Measurements from ENCODE around the gene SIK3. TPM values are rescaled to one million over a fixed set of nuclear protein-coding genes. Genes with fewer than 3 reads are reported as not detected.

Gene SIK3
- total RNA-seq, 1 donor from 2014 or later = 61.0 TPM

- peaks cover 19% of the 10 kb centered on the region for H3K4me1 Mint-ChIP-seq (ENCODE audit: low read depth)
- TF ChIP-seq, protein P1, sequence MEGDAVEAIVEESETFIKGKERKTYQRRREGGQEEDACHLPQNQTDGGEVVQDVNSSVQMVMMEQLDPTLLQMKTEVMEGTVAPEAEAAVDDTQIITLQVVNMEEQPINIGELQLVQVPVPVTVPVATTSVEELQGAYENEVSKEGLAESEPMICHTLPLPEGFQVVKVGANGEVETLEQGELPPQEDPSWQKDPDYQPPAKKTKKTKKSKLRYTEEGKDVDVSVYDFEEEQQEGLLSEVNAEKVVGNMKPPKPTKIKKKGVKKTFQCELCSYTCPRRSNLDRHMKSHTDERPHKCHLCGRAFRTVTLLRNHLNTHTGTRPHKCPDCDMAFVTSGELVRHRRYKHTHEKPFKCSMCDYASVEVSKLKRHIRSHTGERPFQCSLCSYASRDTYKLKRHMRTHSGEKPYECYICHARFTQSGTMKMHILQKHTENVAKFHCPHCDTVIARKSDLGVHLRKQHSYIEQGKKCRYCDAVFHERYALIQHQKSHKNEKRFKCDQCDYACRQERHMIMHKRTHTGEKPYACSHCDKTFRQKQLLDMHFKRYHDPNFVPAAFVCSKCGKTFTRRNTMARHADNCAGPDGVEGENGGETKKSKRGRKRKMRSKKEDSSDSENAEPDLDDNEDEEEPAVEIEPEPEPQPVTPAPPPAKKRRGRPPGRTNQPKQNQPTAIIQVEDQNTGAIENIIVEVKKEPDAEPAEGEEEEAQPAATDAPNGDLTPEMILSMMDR (IDR thresholded peaks at IDR 0.05; ENCODE audit: unreplicated experiment) = no peak
- H3K27ac Mint-ChIP-seq = no peak overlapping the region
- H3K36me3 Mint-ChIP-seq (ENCODE audit: insufficient read depth) = peaks cover 10% of the 10 kb centered on the region
- no peaks in the 10 kb centered on the region for H3K27me3 Mint-ChIP-seq
- H3K4me3 Mint-ChIP-seq (ENCODE audit: low read depth) = no peak overlapping the region
- peaks cover 2% of the 10 kb centered on the region for H3K9me3 Mint-ChIP-seq (ENCODE audit: low read depth)
- DNase-seq (ENCODE audit: low spot score, unreplicated experiment) = no peak
These were observed 8.5 kb downstream of the SIK3 start for GRCh38 chr11:117089685-117090084.

GRCh38 chr11:117087446-117087845, 10.8 kb downstream of the SIK3 start:
- Mint-ChIP-seq H3K27me3 (no peaks in the 10 kb centered on the region), H3K27ac (peak overlapping the region; percentile 79), H3K9me3 (ENCODE audit: low read depth) (peaks cover 2% of the 10 kb centered on the region), H3K4me1 (ENCODE audit: low read depth) (peaks cover 14% of the 10 kb centered on the region), H3K4me3 (ENCODE audit: low read depth) (no peak overlapping the region), H3K36me3 (ENCODE audit: insufficient read depth) (peaks cover 8% of the 10 kb centered on the region)
- DNase-seq (ENCODE audit: low spot score, unreplicated experiment) = no peak
- TF ChIP-seq, protein P1 (IDR thresholded peaks at IDR 0.05; ENCODE audit: unreplicated experiment) = no peak

DNA sequence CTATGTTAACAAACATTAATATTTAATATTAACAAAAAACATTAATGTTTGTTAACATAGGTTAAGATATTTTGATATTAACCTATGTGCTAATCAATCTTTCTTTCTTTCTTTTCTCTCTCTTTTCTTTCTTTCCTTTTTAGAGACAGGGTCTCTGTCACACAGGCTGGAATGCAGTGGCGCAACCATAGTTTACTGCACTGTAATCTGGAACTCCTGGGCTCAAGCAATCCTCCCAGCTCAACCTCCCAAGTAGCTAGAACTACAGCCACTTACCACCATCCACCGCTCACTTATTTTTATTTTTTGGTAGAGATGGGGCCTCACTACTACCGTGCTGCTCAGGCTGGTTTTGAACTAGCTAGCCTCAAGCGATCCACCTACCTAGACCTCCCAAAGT, 13.2 kb downstream of the SIK3 start:
- Mint-ChIP-seq H3K27me3 (no peaks in the 10 kb centered on the region), H3K4me1 (ENCODE audit: low read depth) (peaks cover 14% of the 10 kb centered on the region), H3K9me3 (ENCODE audit: low read depth) (no peaks in the 10 kb centered on the region), H3K4me3 (ENCODE audit: low read depth) (no peak overlapping the region), H3K36me3 (ENCODE audit: insufficient read depth) (peaks cover 5% of the 10 kb centered on the region), H3K27ac (no peak overlapping the region)
- no peak for DNase-seq (ENCODE audit: low spot score, unreplicated experiment)
- TF ChIP-seq, protein P1 (IDR thresholded peaks at IDR 0.05; ENCODE audit: unreplicated experiment) = no peak

- Mint-ChIP-seq H3K27ac (no peak overlapping the region), H3K4me1 (ENCODE audit: low read depth) (peaks cover 16% of the 10 kb centered on the region), H3K36me3 (ENCODE audit: insufficient read depth) (peaks cover 3% of the 10 kb centered on the region), H3K9me3 (ENCODE audit: low read depth) (no peaks in the 10 kb centered on the region), H3K4me3 (ENCODE audit: low read depth) (no peak overlapping the region), H3K27me3 (no peaks in the 10 kb centered on the region)
- no peak for DNase-seq (ENCODE audit: low spot score, unreplicated experiment)
- TF ChIP-seq, protein P1 (IDR thresholded peaks at IDR 0.05; ENCODE audit: unreplicated experiment) = no peak
These were observed 15.0 kb downstream of the SIK3 start for GRCh38 chr11:117083011-117083935.

DNA sequence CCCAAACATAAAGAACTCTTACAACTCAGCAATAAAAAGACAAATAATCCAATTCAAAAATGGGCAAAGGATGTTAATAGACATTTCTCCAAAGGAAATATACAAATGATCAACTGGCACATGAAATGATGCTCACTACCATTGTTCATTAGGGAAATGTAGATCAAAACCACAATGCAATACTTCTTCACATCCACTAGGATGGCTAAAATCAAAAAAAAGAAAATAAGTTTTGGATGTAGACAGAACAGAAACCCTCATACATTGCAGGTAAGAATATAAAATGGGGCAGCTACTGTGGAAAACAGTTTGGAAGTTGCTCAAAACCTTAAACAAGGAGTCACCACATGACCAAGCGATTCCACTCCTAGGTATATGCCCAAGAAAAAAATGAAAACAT, 16.3 kb downstream of the SIK3 start:
- peaks cover 3% of the 10 kb centered on the region for H3K36me3 Mint-ChIP-seq (ENCODE audit: insufficient read depth)
- H3K4me1 Mint-ChIP-seq (ENCODE audit: low read depth) = peaks cover 25% of the 10 kb centered on the region
- no peak overlapping the region for H3K4me3 Mint-ChIP-seq (ENCODE audit: low read depth)
- no peak overlapping the region for H3K27ac Mint-ChIP-seq
- H3K27me3 Mint-ChIP-seq = no peaks in the 10 kb centered on the region
- no peaks in the 10 kb centered on the region for H3K9me3 Mint-ChIP-seq (ENCODE audit: low read depth)
- TF ChIP-seq, protein P1 (IDR thresholded peaks at IDR 0.05; ENCODE audit: unreplicated experiment) = peak; percentile 11
- no peak for DNase-seq (ENCODE audit: low spot score, unreplicated experiment)
